Effector CD8-positive, alpha-beta T cell (primary cell): ENCODE measurements around the gene BAHD1.

Experiments used
- DNase-seq: peaks from one replicate; lab custom pipeline; 2025; lab: John Stamatoyannopoulos, UW

The BAHD1 gene

GRCh38 chr15:40424483-40425115 lies 16.2 kb upstream of the BAHD1 start:
- DNase-seq, result no peak

GRCh38 chr15:40425681-40426080 lies 15.1 kb upstream of the BAHD1 start:
- DNase-seq, result no peak

GRCh38 chr15:40427188-40427587 lies 13.6 kb upstream of the BAHD1 start:
- no peak for DNase-seq

GRCh38 chr15:40428185-40428584 lies 12.6 kb upstream of the BAHD1 start:
- DNase-seq, result no peak

- DNase-seq, result no peak
Measured at GRCh38 chr15:40429068-40429710, 11.6 kb upstream of the BAHD1 start.

GRCh38 chr15:40430271-40430805 lies 10.4 kb upstream of the BAHD1 start:
- DNase-seq, result no peak

GRCh38 chr15:40435023-40435709 lies 5.6 kb upstream of the BAHD1 start:
- no peak for DNase-seq

GRCh38 chr15:40435710-40436089 lies 5.1 kb upstream of the BAHD1 start:
- DNase-seq, result no peak

GRCh38 chr15:40436116-40436891 lies 4.4 kb upstream of the BAHD1 start:
- DNase-seq, result no peak

- DNase-seq, result no peak
Measured at GRCh38 chr15:40436892-40437751, 3.6 kb upstream of the BAHD1 start.

- no peak for DNase-seq
Measured at GRCh38 chr15:40437752-40438687, 2.7 kb upstream of the BAHD1 start.

GRCh38 chr15:40438712-40439111 lies 2.0 kb upstream of the BAHD1 start:
- DNase-seq, result no peak

GRCh38 chr15:40439461-40439959 lies 1.2 kb upstream of the BAHD1 start:
- DNase-seq, result no peak

GRCh38 chr15:40439960-40440742 lies 602 bp upstream of the BAHD1 start:
- peak; percentile 20 for DNase-seq

GRCh38 chr15:40441565-40442531 lies 1.1 kb downstream of the BAHD1 start:
- DNase-seq, result no peak

- DNase-seq, result no peak
Measured at GRCh38 chr15:40443255-40443654, 2.5 kb downstream of the BAHD1 start.

GRCh38 chr15:40443846-40444245 lies 3.1 kb downstream of the BAHD1 start:
- no peak for DNase-seq

- DNase-seq, result no peak
Measured at GRCh38 chr15:40444736-40445135, 4.0 kb downstream of the BAHD1 start.
